Neural cell (in vitro differentiated cells): ENCODE measurements around the gene DAPP1.

Experiments used
- CTCF ChIP-seq: fragments of 450-650 bp; IDR thresholded peaks from 2 replicates; pipeline ENCODE4 v1.5.1; 2014; ENCODE audit warnings: antibody characterized with exemption, mild to moderate bottlenecking, moderate library complexity; ENCODE audit not compliant: poor library complexity, severe bottlenecking
- EZH2 ChIP-seq: fragments of 200-600, 300-800 bp; shearing (Covaris generic), sonication (generic); IDR thresholded peaks from 2 replicates; pipeline ENCODE4 v1.6.1; 2014; ENCODE audit warnings: antibody characterized with exemption, low read length, borderline replicate concordance, mild to moderate bottlenecking; ENCODE audit not compliant: insufficient read depth, poor library complexity, severe bottlenecking
- REST ChIP-seq: IDR thresholded peaks from 2 replicates; pipeline ENCODE4 v1.6.1; 2012; ENCODE audit warnings: borderline replicate concordance
- SMC3 ChIP-seq: fragments of 450-650 bp; conservative IDR thresholded peaks from 2 replicates; pipeline ENCODE4 v1.6.1; 2014; ENCODE audit warnings: antibody characterized with exemption, mild to moderate bottlenecking, moderate library complexity; ENCODE audit not compliant: poor library complexity
- TAF1 ChIP-seq: IDR thresholded peaks from 2 replicates; pipeline ENCODE4 v1.6.1; 2012; ENCODE audit warnings: low read depth

GRCh38 chr4:99918656-99919055 lies 102.0 kb downstream of the DAPP1 start:
- no peak for TF ChIP-seq TAF1
- TF ChIP-seq REST: no peak
- no peak for TF ChIP-seq CTCF
- no peak for TF ChIP-seq EZH2
- TF ChIP-seq SMC3: no peak
